ENCODE data around the gene HAUS2.

GRCh38 chr15:42576040-42576594, 27.5 kb downstream of the HAUS2 start:
- no peak for TF ChIP-seq CTCF (IDR thresholded peaks at IDR 0.05)
- no peak for TF ChIP-seq POLR2AphosphoS5 (IDR thresholded peaks at IDR 0.05)
- no peak for TF ChIP-seq POLR2A (IDR thresholded peaks at IDR 0.05)
